Uterus (tissue), 4 donors: ENCODE results near the gene SERPINE2. TPM values are rescaled to one million over a fixed set of nuclear protein-coding genes. Genes with fewer than 3 reads are reported as not detected.
A peak's percentile ranks its signal among the peaks of the same experiment; 100 is the strongest.

Experiments used
- DNase-seq, 2 donors: peaks; one replicate each; pipeline ENCODE4 v3.0.0-alpha.2; 2019 to 2020
- H3K27ac ChIP-seq, 2 donors: fragments of 200-600 bp; sonication (generic); 1 replicate in 1 of 2; 2 replicates in 1 of 2; pipeline ENCODE4 v1.5.1; 2016 to 2018
- H3K27me3 ChIP-seq, 2 donors: fragments of 200-600 bp; sonication (generic); one replicate each; pipeline ENCODE4 v1.5.1; 2018 to 2019; ENCODE audit warnings: control low read depth in 1 of 2
- H3K36me3 ChIP-seq, 2 donors: fragments of 200-600 bp; sonication (generic); one replicate each; pipeline ENCODE4 v1.5.1; 2019; ENCODE audit warnings: control low read depth in 1 of 2
- H3K4me1 ChIP-seq, 2 donors: fragments of 200-600 bp; sonication (generic); one replicate each; pipeline ENCODE4 v1.5.1; 2018 to 2019; ENCODE audit warnings: control low read depth in 1 of 2
- H3K4me3 ChIP-seq, 2 donors: fragments of 200-600 bp; sonication (generic); 1 replicate in 1 of 2; 2 replicates in 1 of 2; pipeline ENCODE4 v1.5.1; 2018 to 2019; ENCODE audit warnings: mild to moderate bottlenecking in 1 of 2
- H3K9me3 ChIP-seq, 2 donors: fragments of 200-600 bp; sonication (generic); one replicate each; pipeline ENCODE4 v1.5.1; 2019; ENCODE audit warnings: control low read depth in 1 of 2
- CTCF ChIP-seq, 4 experiments: fragments of 200-600 bp in 2 of 4; fragments of 450-650 bp in 2 of 4; sonication (generic) in 2 of 4; IDR thresholded peaks; one replicate each; pipeline ENCODE4 v1.5.1; 2016 to 2019; ENCODE audit warnings: antibody characterized with exemption in 4 of 4, mild to moderate bottlenecking in 2 of 4, moderate library complexity in 1 of 4
- POLR2A ChIP-seq, 2 donors: fragments of 450-650 bp; IDR thresholded peaks; one replicate each; pipeline ENCODE4 v1.6.1; 2016; ENCODE audit warnings: antibody characterized with exemption in 2 of 2, mild to moderate bottlenecking in 1 of 2, moderate library complexity in 1 of 2
- intact Hi-C: fragments of 100-400 bp; cut with DNase I; formaldehyde crosslinking; loops from one replicate; pipeline ENCODE4 v1.15.1; 2023; ENCODE audit warnings: low total_unique reads
- total RNA-seq, 4 donors: library from RNA; depleted of rRNA in 3 of 4; stranded (reverse); fragments of >200 nt in 3 of 4; gene quantifications; one replicate each; pipeline versions ENCODE4 v1.1.0 to v1.2.4, GENCODE V29; 2014 to 2023
- donor health status: DM: yes; HTN: yes; CAD: no.

The SERPINE2 gene
- total RNA-seq, 4 donors from 2014 or later: 0.26 to 62.1 (median 6.7) TPM

- Histone ChIP-seq H3K4me3 (no peak overlapping the region), H3K9me3 (no peaks in the 10 kb centered on the region), H3K36me3 (no peaks in the 10 kb centered on the region), H3K4me1 (peaks cover 0 to 5% of the 10 kb centered on the region in 2 donors), H3K27ac (no peak overlapping the region), H3K27me3 (no peaks in the 10 kb centered on the region)
- intact Hi-C loops: no loop called here
- no peak for DNase-seq
- TF ChIP-seq CTCF (IDR thresholded peaks at IDR 0.05) (no peak), POLR2A (IDR thresholded peaks at IDR 0.05) (no peak)
These were observed 91.3 kb downstream of the SERPINE2 start for GRCh38 chr2:223947711-223948205.

DNA sequence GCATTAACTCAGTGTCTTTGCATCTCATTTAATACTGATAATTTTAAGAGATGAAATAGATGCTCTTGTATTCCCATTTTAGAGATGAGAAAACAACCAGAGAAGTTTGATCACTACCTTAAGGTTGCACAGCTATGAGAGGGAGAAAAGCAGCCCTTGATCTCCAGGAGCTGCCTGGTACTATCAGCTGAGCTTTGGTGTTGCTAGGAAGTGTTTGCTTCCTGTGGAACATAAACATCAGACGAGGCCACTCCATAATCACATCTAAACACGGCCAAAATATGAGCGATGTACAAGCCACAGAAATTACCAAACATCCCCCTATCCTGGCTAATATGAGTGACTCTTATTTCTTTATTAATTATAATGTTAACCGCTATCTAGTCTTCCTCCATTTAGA lies 93.3 kb downstream of the SERPINE2 start:
- Histone ChIP-seq H3K4me1 (peaks cover 0 to 5% of the 10 kb centered on the region in 2 donors), H3K27me3 (no peaks in the 10 kb centered on the region), H3K4me3 (peak overlapping the region in 1 of 2 donors; percentile 91), H3K36me3 (no peaks in the 10 kb centered on the region), H3K27ac (no peak overlapping the region), H3K9me3 (no peaks in the 10 kb centered on the region)
- intact Hi-C loops: no loop called here
- TF ChIP-seq POLR2A (IDR thresholded peaks at IDR 0.05): no peak
- DNase-seq: no peak

- peak within 1 kb of the TSS; percentile 86 to 91 for H3K4me3 ChIP-seq
- DNase-seq: peak; percentile 83 to 91
- peak within 1 kb of the TSS; percentile 90 to 95 for H3K27ac ChIP-seq
- intact Hi-C loops: no loop called here
- peaks cover 0 to 5% of the 10 kb centered on the region in 2 donors for H3K4me1 ChIP-seq
- no peaks in the 10 kb centered on the region for H3K9me3 ChIP-seq
- H3K27me3 ChIP-seq: no peaks in the 10 kb centered on the region
- H3K36me3 ChIP-seq: no peaks in the 10 kb centered on the region
- TF ChIP-seq POLR2A (IDR thresholded peaks at IDR 0.05) (peak; percentile 45 to 84), CTCF (IDR thresholded peaks at IDR 0.05) (peak in 1 of 4 experiments; percentile 10)
These were observed 94.2 kb downstream of the SERPINE2 start, which contains the start of gene WDFY1 for GRCh38 chr2:223944703-223945531. TSS of gene WDFY1 (minus strand) at chr2:223945335. CDS start at chr2:223945284, 51 bp downstream.

GRCh38 chr2:223944166-223944702 lies 94.9 kb downstream of the SERPINE2 start:
- Histone ChIP-seq H3K4me1 (peaks cover 0 to 5% of the 10 kb centered on the region in 2 donors), H3K9me3 (no peaks in the 10 kb centered on the region), H3K27me3 (no peaks in the 10 kb centered on the region), H3K4me3 (peak overlapping the region; percentile 86 to 91), H3K27ac (peak overlapping the region; percentile 90 to 95), H3K36me3 (no peaks in the 10 kb centered on the region)
- TF ChIP-seq POLR2A (IDR thresholded peaks at IDR 0.05) (no peak), CTCF (IDR thresholded peaks at IDR 0.05) (no peak)
- intact Hi-C loops: no loop called here
- peak; percentile 23 to 27 for DNase-seq

GRCh38 chr2:223943561-223944008 lies 95.5 kb downstream of the SERPINE2 start:
- Histone ChIP-seq H3K36me3 (no peaks in the 10 kb centered on the region), H3K9me3 (no peaks in the 10 kb centered on the region), H3K4me1 (peaks cover 0 to 5% of the 10 kb centered on the region in 2 donors), H3K4me3 (peak overlapping the region; percentile 86 to 91), H3K27me3 (no peaks in the 10 kb centered on the region), H3K27ac (peak overlapping the region; percentile 90 to 95)
- no peak for DNase-seq
- TF ChIP-seq POLR2A (IDR thresholded peaks at IDR 0.05): no peak
- no peak for TF ChIP-seq CTCF (IDR thresholded peaks at IDR 0.05)
- intact Hi-C loops: no loop called here
